ENCODE measurements around the gene RBM12.

- TF ChIP-seq CTCF (IDR thresholded peaks at IDR 0.05) (no peak), POLR2A (IDR thresholded peaks at IDR 0.05) (no peak)
Observed at GRCh38 chr20:35657271-35657670, 7.4 kb downstream of the RBM12 start.

Measured in heart left ventricle (tissue), 13 donors.